Rectal smooth muscle tissue (tissue), 1 donor: Measurements from ENCODE around the gene GSDME.

Experiments
- H3K27ac ChIP-seq: one replicate; pipeline ENCODE4 v1.7.0; 2013; ENCODE audit warnings: low read depth, low read length, inconsistent platforms
- H3K27me3 ChIP-seq: one replicate; pipeline ENCODE4 v1.7.0; 2013; ENCODE audit warnings: low read length; ENCODE audit not compliant: control insufficient read depth, insufficient read depth
- H3K36me3 ChIP-seq: one replicate; pipeline ENCODE4 v1.7.0; 2013; ENCODE audit warnings: low read length; ENCODE audit not compliant: control insufficient read depth, insufficient read depth
- H3K4me1 ChIP-seq: one replicate; pipeline ENCODE4 v1.7.0; 2013; ENCODE audit warnings: low read length; ENCODE audit not compliant: control insufficient read depth, insufficient read depth
- H3K4me3 ChIP-seq: one replicate; pipeline ENCODE4 v1.7.0; 2013; ENCODE audit warnings: low read length
- H3K9ac ChIP-seq: one replicate; pipeline ENCODE4 v1.7.0; 2013; ENCODE audit warnings: low read length

Gene GSDME

GRCh38 chr7:24723178-24723530 is 34.1 kb downstream of the GSDME start:
- Histone ChIP-seq H3K27me3 (no peaks in the 10 kb centered on the region), H3K4me1 (no peaks in the 10 kb centered on the region), H3K36me3 (no peaks in the 10 kb centered on the region), H3K27ac (no peak overlapping the region), H3K4me3 (no peak overlapping the region), H3K9ac (no peak overlapping the region)

DNA sequence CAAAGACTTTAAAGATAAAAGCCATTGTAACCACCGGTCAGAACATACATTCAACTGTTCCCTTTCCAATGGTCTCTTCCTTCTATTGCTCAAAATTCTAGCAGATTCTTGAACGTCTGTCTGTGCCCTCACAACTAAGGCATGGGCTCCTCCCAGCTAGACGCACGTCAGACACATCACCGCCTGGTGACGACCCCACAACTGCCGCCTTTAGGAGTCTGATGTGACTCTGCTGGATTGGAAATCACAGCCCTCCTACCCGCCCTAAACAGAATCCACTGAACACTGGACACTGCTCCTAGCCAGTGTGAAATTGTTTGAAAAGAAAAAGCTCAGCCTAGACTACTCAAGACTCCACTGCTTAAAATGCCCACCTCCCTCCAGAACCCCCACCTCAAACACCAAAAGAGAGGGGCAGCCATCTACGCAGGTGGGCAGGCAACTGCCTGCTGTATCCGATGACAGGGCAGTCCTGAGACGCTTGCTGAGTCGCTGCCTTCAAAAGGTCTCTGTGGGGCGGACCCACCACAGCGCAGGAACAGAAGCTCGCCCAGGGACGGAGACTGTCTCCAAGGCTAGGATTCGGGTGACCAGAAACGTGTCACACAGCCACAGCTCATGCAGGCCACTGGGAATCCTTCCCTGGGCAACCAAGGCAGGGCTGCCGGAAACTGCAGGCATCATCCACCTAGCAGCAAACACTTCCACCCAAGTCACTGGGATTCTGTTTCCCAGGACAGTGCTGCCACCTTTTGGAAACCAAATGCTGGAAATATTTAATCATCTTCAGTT is 34.7 kb downstream of the GSDME start:
- H3K4me3 ChIP-seq: no peak overlapping the region
- no peak overlapping the region for H3K27ac ChIP-seq
- H3K27me3 ChIP-seq: no peaks in the 10 kb centered on the region
- no peaks in the 10 kb centered on the region for H3K4me1 ChIP-seq
- H3K9ac ChIP-seq: no peak overlapping the region
- H3K36me3 ChIP-seq: no peaks in the 10 kb centered on the region

- Histone ChIP-seq H3K27me3 (no peaks in the 10 kb centered on the region), H3K27ac (no peak overlapping the region), H3K9ac (no peak overlapping the region), H3K4me3 (no peak overlapping the region), H3K36me3 (no peaks in the 10 kb centered on the region), H3K4me1 (no peaks in the 10 kb centered on the region)
Observed at GRCh38 chr7:24721481-24722001, 35.7 kb downstream of the GSDME start.

- H3K27me3 ChIP-seq: no peaks in the 10 kb centered on the region
- H3K36me3 ChIP-seq: no peaks in the 10 kb centered on the region
- H3K27ac ChIP-seq: no peak overlapping the region
- H3K9ac ChIP-seq: no peak overlapping the region
- no peak overlapping the region for H3K4me3 ChIP-seq
- H3K4me1 ChIP-seq: no peaks in the 10 kb centered on the region
Observed at GRCh38 chr7:24720283-24720682, 37.0 kb downstream of the GSDME start.

GRCh38 chr7:24718977-24719491 is 38.2 kb downstream of the GSDME start:
- Histone ChIP-seq H3K27me3 (no peaks in the 10 kb centered on the region), H3K4me1 (no peaks in the 10 kb centered on the region), H3K9ac (no peak overlapping the region), H3K36me3 (no peaks in the 10 kb centered on the region), H3K27ac (no peak overlapping the region), H3K4me3 (no peak overlapping the region)

GRCh38 chr7:24718431-24718831 is 38.8 kb downstream of the GSDME start:
- H3K27ac ChIP-seq: no peak overlapping the region
- no peaks in the 10 kb centered on the region for H3K27me3 ChIP-seq
- H3K4me3 ChIP-seq: no peak overlapping the region

GRCh38 chr7:24717694-24718320 is 39.5 kb downstream of the GSDME start:
- no peak overlapping the region for H3K27ac ChIP-seq

More at GRCh38 chr7:24718431-24718831, 38.8 kb downstream of the GSDME start:
- no peaks in the 10 kb centered on the region for H3K4me1 ChIP-seq
- no peak overlapping the region for H3K9ac ChIP-seq
- H3K36me3 ChIP-seq: no peaks in the 10 kb centered on the region

GRCh38 chr7:24717247-24717622 is 40.0 kb downstream of the GSDME start:
- no peaks in the 10 kb centered on the region for H3K36me3 ChIP-seq
- H3K4me3 ChIP-seq: no peak overlapping the region
- H3K9ac ChIP-seq: no peak overlapping the region
- no peaks in the 10 kb centered on the region for H3K4me1 ChIP-seq
- H3K27ac ChIP-seq: no peak overlapping the region
- no peaks in the 10 kb centered on the region for H3K27me3 ChIP-seq

More at GRCh38 chr7:24717694-24718320, 39.5 kb downstream of the GSDME start:
- Histone ChIP-seq H3K4me3 (no peak overlapping the region), H3K9ac (no peak overlapping the region), H3K4me1 (no peaks in the 10 kb centered on the region), H3K27me3 (no peaks in the 10 kb centered on the region), H3K36me3 (no peaks in the 10 kb centered on the region)

- Histone ChIP-seq H3K27me3 (no peaks in the 10 kb centered on the region), H3K4me3 (no peak overlapping the region), H3K27ac (no peak overlapping the region), H3K36me3 (no peaks in the 10 kb centered on the region), H3K4me1 (no peaks in the 10 kb centered on the region), H3K9ac (no peak overlapping the region)
Observed at GRCh38 chr7:24716480-24717246, 40.6 kb downstream of the GSDME start.

GRCh38 chr7:24715661-24716479 is 41.4 kb downstream of the GSDME start:
- Histone ChIP-seq H3K36me3 (no peaks in the 10 kb centered on the region), H3K9ac (no peak overlapping the region), H3K27ac (no peak overlapping the region), H3K4me1 (no peaks in the 10 kb centered on the region), H3K4me3 (no peak overlapping the region), H3K27me3 (no peaks in the 10 kb centered on the region)

DNA sequence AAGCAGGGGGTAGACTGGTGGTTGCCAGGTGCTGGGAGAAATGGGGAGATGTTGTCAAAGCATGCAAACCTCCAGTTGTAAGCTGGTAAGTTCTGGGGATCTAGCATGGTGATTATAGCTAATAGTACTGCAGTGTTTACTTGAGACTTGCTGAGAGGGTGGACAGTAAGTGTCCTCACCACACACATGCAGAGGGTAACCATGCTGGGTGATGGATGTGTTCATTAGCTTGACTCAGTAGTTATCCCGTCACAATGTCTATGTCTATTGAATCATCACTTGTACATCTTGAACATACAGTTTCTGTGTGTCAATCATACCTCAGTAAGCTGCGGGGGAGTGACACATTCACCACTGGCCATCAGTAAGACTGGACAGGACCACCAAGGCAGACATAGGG is 42.1 kb downstream of the GSDME start:
- H3K27me3 ChIP-seq: no peaks in the 10 kb centered on the region
- no peaks in the 10 kb centered on the region for H3K36me3 ChIP-seq
- H3K4me3 ChIP-seq: no peak overlapping the region
- no peaks in the 10 kb centered on the region for H3K4me1 ChIP-seq
- H3K9ac ChIP-seq: no peak overlapping the region
- H3K27ac ChIP-seq: no peak overlapping the region

GRCh38 chr7:24714676-24715010 is 42.6 kb downstream of the GSDME start:
- no peak overlapping the region for H3K27ac ChIP-seq
- no peaks in the 10 kb centered on the region for H3K36me3 ChIP-seq
- no peak overlapping the region for H3K9ac ChIP-seq
- H3K4me1 ChIP-seq: no peaks in the 10 kb centered on the region
- no peaks in the 10 kb centered on the region for H3K27me3 ChIP-seq
- H3K4me3 ChIP-seq: no peak overlapping the region
